ENCODE results near the gene CASKIN1.

The CASKIN1 gene

GRCh38 chr16:2232094-2232990, 35.9 kb upstream of the CASKIN1 start:
- FAIRE-seq, result no peak

- no peak for FAIRE-seq
Measured at GRCh38 chr16:2231016-2231931, 34.9 kb upstream of the CASKIN1 start.

- no peak for FAIRE-seq
Measured at GRCh38 chr16:2230376-2230775, 34.0 kb upstream of the CASKIN1 start.

GRCh38 chr16:2229632-2230250, 33.3 kb upstream of the CASKIN1 start:
- no peak for FAIRE-seq

- no peak for FAIRE-seq
Measured at GRCh38 chr16:2229091-2229490, 32.7 kb upstream of the CASKIN1 start.

DNA sequence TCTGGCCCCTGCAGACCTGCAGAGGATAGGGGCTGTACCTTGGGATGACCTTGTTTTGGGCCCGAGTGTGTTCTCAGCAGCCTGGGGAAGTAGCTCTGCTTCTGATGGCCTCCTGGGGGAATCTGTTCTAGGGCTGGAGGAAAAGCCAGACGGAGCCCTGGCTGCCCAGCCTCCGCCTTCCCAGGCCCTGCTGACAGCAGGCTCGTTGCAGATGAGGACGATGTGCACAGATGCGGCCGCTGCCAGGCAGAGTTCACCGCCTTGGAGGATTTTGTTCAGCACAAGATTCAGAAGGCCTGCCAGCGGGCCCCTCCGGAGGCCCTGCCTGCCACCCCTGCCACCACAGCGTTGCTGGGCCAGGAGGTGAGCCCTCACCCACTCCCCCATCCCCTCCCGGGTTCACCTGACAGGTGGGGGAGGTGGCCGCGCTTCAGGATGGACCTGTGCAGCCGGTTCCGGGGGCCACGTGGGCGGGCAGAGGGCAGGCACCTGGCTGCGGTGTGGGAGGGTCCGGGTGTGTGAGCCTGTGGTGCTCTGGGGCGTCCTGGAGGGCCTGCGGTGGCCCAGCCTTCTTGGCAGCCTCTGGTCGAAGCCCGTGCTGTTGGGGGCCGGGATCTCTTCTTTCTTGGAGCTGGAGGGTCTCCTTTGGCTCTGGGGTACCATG, 31.9 kb upstream of the CASKIN1 start:
- FAIRE-seq, result no peak

DNA sequence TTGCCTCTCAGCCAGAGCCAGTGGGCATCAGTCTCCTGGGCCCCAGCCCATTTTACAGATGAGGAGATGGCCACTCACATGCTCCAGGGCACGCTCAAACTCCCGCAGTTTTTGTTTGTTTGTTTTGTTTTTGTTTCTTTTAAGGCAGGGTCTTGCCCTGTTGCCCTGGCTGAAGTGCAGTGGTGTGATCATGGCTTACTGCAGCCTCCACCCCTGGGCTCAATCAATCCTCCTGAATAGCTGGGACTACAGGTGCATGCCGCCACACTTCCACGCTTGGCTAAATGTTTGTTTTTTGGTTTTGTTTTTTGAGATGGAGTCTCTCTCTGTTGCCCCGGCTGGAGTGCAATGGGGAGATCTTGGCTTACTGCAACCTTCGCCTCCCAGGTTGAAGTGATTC, 30.5 kb upstream of the CASKIN1 start:
- FAIRE-seq, result no peak

DNA sequence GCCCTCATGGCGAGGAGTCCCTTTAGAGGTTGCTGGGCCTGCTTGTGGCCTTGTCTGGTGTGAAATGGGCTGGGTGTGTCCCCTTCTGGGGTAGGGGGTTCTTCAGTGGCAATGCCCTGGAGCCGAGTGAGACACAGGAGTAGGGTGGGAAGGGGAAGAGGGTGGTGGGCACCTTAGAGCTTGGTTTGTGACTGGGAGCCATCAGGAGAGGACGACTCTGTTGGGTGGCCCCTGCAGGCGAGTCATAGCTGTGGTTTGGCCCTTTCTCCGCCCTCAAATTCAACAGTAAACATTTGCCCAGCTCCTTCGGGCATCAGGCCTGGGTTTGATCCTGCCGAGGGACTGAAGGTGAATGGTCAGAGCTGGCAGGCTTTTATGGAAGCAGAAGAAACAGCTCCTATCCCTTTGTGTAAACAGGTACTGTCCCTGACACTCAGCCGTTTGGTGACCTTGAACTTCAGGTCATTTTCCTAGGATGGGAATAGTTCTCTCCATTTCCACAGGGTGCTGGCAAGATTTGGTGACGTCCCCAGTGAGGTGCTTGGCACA, 29.9 kb upstream of the CASKIN1 start:
- FAIRE-seq, result no peak

- no peak for FAIRE-seq
Measured at GRCh38 chr16:2223942-2224486, 27.6 kb upstream of the CASKIN1 start.

GRCh38 chr16:2223221-2223941, 27.0 kb upstream of the CASKIN1 start, which contains the start of gene E4F1:
Gene E4F1 (plus strand): TSS chr16:2223591. CDS start chr16:2223614, 23 bp downstream.
- FAIRE-seq, result no peak

DNA sequence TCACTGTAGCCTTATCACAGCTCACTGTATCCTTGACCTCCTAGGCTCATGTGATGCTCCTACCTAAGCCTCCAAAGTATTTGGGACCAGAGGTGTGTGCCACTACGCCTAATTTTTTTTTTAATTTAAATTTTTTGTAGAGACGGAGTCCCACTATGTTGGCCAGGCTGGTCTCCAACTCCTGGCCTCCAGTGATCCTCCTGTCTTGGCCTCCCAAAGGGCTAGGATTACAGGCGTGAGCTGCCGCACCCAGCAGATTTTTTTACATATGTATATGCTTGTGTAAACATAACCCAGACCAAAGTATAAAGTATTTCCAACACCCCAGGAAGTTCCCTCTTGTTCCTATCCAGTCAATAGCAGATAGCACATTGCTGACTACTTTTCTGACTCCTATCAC, 19.9 kb upstream of the CASKIN1 start:
- FAIRE-seq, result no peak

GRCh38 chr16:2214719-2214968, 18.2 kb upstream of the CASKIN1 start, which contains the start of gene PGP:
Gene PGP (minus strand): TSS chr16:2214840. CDS start chr16:2214777, 63 bp downstream.
- FAIRE-seq, result no peak

GRCh38 chr16:2213817-2214718, 17.7 kb upstream of the CASKIN1 start:
- FAIRE-seq, result no peak

GRCh38 chr16:2212362-2213324, 16.2 kb upstream of the CASKIN1 start:
- FAIRE-seq, result no peak

- FAIRE-seq, result no peak
Measured at GRCh38 chr16:2211923-2212347, 15.5 kb upstream of the CASKIN1 start.

GRCh38 chr16:2210386-2211365, 14.3 kb upstream of the CASKIN1 start, which contains the start of gene BRICD5:
Gene BRICD5 (minus strand): TSS chr16:2210863. CDS start chr16:2210833, 30 bp downstream.
- no peak for FAIRE-seq

- FAIRE-seq, result no peak
Measured at GRCh38 chr16:2210009-2210332, 13.6 kb upstream of the CASKIN1 start.

Data from colon (tissue), 2 donors.